GM13977 (cell line): ENCODE measurements around the gene HNRNPH3.

ENCODE experiments used
- DNase-seq: peaks from one replicate; pipeline ENCODE4 v3.0.0; 2012; ENCODE audit warnings: low spot score
- in situ Hi-C: fragments of 300-500 bp; cut with MboI; formaldehyde crosslinking; loops from one replicate; pipeline ENCODE4 v1.12.0; 2022; ENCODE audit warnings: low sequenced_read_pairs, low pct_unique_long_range_greater_than_20kb, mixed read lengths, inconsistent platforms; ENCODE audit not compliant: unreplicated experiment
- TF ChIP-seq, protein P1 (sequence below): IDR thresholded peaks from 2 replicates; pipeline ENCODE4 v1.5.1; 2012; ENCODE audit warnings: mild to moderate bottlenecking, control low read depth; ENCODE audit not compliant: insufficient read depth; ENCODE audit errors: extremely low read depth, missing control alignments

The HNRNPH3 gene

DNA sequence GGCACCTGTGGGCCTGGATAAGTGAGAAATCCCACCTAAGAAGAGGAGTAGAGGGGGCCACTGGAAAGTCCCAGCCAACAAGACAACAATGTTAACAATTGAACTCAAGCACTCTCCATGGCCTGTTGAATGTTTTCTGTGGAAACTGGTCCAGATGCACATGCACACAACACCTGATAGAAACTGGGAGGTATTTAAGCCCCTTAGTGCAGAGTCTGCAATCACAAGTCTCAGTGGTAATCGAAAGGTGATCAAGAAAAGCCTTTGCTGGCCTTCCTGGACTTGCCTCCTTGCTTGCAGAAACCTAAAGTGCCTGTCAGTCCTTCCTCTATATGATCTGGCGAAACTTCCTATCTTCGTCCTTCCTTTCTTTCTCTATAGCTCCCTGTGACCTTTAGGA lies 30.6 kb upstream of the HNRNPH3 start:
- DNase-seq: no peak
- in situ Hi-C loops: loop anchor here (10.0 to 25.0 kb wide), 2 partner anchors 86 to 439 kb away; no protein-coding TSS in a partner anchor
- TF ChIP-seq, protein P1, sequence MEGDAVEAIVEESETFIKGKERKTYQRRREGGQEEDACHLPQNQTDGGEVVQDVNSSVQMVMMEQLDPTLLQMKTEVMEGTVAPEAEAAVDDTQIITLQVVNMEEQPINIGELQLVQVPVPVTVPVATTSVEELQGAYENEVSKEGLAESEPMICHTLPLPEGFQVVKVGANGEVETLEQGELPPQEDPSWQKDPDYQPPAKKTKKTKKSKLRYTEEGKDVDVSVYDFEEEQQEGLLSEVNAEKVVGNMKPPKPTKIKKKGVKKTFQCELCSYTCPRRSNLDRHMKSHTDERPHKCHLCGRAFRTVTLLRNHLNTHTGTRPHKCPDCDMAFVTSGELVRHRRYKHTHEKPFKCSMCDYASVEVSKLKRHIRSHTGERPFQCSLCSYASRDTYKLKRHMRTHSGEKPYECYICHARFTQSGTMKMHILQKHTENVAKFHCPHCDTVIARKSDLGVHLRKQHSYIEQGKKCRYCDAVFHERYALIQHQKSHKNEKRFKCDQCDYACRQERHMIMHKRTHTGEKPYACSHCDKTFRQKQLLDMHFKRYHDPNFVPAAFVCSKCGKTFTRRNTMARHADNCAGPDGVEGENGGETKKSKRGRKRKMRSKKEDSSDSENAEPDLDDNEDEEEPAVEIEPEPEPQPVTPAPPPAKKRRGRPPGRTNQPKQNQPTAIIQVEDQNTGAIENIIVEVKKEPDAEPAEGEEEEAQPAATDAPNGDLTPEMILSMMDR: no peak

DNA sequence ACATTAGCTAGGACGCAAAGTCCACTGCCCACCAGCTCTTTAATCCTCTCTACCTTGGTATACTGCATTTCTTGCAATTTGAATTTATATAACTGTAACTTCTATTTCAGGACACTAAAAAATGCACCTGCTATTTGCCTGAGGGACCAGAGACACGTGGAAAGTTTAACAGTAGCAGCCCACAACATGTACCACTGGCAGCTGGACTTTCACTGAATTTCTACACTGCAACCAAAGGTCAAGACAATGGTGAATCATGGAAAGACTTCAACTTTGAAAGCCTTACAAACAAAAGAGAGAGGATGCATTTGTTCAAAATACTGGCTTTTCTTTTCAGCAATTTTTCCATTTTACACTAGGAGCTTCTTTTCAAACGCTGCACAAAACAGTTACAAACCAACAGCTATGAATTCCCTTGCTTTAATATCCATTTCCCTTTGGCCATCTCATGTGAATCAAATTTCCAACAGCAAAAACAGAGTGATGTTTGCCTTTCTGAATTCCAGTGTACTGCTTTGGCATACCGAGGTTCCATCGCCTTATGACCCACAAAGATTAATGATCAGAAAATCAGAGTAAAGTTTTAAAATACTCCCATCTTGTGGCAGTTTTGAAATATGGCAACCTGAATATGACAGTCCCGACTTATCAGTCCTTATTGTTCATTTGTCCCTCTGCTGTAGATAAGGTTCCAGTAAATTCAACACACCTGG lies 29.9 kb upstream of the HNRNPH3 start:
- TF ChIP-seq, protein P1: peak; percentile 51
- in situ Hi-C loops: loop anchor here (10.0 to 25.0 kb wide), 2 partner anchors 87 to 440 kb away; no protein-coding TSS in a partner anchor
- peak; percentile 42 for DNase-seq

DNA sequence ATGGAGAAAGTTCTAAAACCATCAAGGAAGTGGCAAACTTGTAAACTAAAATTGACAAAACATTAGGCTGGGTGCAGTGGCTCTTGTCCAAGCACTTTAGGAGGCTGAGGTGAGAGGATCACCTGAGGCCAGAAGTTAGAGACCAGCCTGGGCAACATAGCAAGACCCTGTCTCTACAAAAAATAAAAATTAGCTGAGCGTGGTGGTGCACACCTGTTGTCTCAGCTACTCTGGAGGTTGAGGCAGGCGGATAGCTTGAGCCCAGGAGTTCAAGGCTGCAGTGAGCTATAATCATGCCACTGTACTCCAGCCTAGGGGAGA lies 29.4 kb upstream of the HNRNPH3 start:
- in situ Hi-C loops: loop anchor here (10.0 to 25.0 kb wide), 2 partner anchors 88 to 440 kb away; no protein-coding TSS in a partner anchor
- TF ChIP-seq, protein P1: no peak
- DNase-seq: no peak

DNA sequence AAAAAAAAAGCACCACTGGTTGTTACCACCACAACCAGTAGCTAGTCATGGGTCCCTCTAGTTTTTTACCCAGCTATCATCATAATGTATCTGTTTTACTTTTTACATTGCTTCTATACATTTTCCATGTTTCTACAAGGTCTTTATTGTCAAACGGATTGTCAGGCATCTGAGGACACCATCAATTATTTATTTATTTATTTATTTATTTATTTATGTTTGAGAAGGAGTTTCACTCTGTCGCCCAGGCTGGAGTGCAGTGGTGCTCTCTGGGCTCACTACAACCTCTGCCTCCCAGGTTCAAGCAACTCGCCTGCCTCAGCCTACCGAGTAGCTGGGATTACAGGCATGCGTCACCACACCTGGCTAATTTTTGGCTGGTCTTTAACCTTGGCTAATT lies 29.0 kb upstream of the HNRNPH3 start:
- in situ Hi-C loops: loop anchor here (10.0 to 25.0 kb wide), 2 partner anchors 88 to 441 kb away; no protein-coding TSS in a partner anchor
- TF ChIP-seq, protein P1: no peak
- DNase-seq: no peak

DNA sequence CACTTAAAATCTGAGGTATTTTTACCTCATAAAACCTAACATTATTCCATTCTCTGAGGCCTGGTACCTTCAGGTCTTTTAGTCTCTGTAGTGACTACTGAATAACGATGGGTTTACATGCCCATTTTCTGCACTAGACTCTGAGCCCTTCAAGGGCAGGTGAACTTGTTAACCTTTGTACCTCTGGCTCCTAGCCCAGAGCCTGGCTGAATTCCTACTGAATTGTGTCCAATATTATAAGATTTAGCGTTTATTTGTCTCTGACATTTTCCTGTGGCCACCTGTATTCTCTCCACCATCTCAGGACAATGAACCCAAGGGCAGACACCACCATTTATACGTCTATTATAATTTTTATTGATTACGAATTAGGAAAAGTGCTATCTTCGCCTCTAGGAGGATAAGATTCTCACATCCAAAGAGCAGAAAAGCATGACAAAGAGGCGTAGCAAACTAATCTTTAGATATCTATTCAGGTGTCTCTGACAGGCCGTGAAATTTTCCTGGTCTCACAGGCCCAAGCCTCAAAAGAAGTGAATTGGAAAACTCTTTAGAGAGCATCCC lies 27.9 kb upstream of the HNRNPH3 start:
- DNase-seq: no peak
- TF ChIP-seq, protein P1: no peak
- in situ Hi-C loops: loop anchor here (10.0 to 25.0 kb wide), 2 partner anchors 89 to 442 kb away; no protein-coding TSS in a partner anchor

DNA sequence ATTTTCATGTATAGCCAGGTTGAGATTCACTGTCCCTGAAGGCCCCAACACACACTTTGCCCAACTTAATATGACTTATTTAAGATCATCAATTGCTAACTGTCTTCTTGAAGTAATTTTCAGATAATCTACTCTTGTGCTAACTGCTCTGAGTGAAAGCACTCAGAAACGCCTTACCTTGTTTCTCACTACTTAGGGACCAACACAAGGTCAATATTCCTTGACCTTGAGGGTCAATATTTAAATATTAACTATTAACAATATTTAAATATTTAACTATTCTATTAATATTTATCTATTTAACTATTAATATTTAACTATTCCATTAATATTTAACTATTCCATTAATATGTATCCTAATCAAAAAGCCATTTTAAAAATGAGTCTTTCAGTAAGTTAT lies 26.0 kb upstream of the HNRNPH3 start:
- in situ Hi-C loops: loop anchor here (10.0 to 25.0 kb wide), 2 partner anchors 91 to 444 kb away; no protein-coding TSS in a partner anchor
- TF ChIP-seq, protein P1: no peak
- DNase-seq: no peak
